Prostate gland (tissue), 2 donors: ENCODE measurements around the gene ST7.

Experiments used
- POLR2A ChIP-seq: fragments of 450-650 bp; IDR thresholded peaks from one replicate; pipeline ENCODE4 v1.6.1; 2016; ENCODE audit warnings: antibody characterized with exemption, mild to moderate bottlenecking
- POLR2AphosphoS5 ChIP-seq: sonication (generic); formaldehyde crosslinking; IDR thresholded peaks from one replicate; pipeline ENCODE4 v1.6.1; 2017; ENCODE audit warnings: antibody characterized with exemption
- TF ChIP-seq, protein P1 (sequence below), 4 experiments: fragments of 200-600 bp in 2 of 4; fragments of 450-650 bp in 2 of 4; sonication (generic) in 2 of 4; IDR thresholded peaks; 1 replicate in 3 of 4; 2 replicates in 1 of 4; pipeline ENCODE4 v1.5.1; 2016 to 2019; ENCODE audit warnings: antibody characterized with exemption in 4 of 4, mild to moderate bottlenecking in 2 of 4, moderate library complexity in 2 of 4

- TF ChIP-seq POLR2AphosphoS5 (no peak), POLR2A (no peak)
- TF ChIP-seq, protein P1, sequence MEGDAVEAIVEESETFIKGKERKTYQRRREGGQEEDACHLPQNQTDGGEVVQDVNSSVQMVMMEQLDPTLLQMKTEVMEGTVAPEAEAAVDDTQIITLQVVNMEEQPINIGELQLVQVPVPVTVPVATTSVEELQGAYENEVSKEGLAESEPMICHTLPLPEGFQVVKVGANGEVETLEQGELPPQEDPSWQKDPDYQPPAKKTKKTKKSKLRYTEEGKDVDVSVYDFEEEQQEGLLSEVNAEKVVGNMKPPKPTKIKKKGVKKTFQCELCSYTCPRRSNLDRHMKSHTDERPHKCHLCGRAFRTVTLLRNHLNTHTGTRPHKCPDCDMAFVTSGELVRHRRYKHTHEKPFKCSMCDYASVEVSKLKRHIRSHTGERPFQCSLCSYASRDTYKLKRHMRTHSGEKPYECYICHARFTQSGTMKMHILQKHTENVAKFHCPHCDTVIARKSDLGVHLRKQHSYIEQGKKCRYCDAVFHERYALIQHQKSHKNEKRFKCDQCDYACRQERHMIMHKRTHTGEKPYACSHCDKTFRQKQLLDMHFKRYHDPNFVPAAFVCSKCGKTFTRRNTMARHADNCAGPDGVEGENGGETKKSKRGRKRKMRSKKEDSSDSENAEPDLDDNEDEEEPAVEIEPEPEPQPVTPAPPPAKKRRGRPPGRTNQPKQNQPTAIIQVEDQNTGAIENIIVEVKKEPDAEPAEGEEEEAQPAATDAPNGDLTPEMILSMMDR (IDR thresholded peaks at IDR 0.05): no peak
Measured at GRCh38 chr7:117004899-117005298, 51.6 kb downstream of the ST7 start.
